Measurements from ENCODE around the gene MAGI3. TPM values are rescaled to one million over a fixed set of nuclear protein-coding genes. Genes with fewer than 3 reads are reported as not detected.
"Not testable (repeated sequence)": the region's sequence is repeated elsewhere in the genome, so short reads cannot be mapped to it uniquely, and the experiment has no call there.

Gene MAGI3
- total RNA-seq, 1 experiment from 2014 or later, result 12.8 TPM

- Histone ChIP-seq H3K27me3 (ENCODE audit: control insufficient read depth, insufficient read depth, low read length) (no peaks in the 10 kb centered on the region), H3K4me3 (ENCODE audit: insufficient read depth, low read depth, low read length) (no peak overlapping the region), H3K36me3 (replicated peaks; ENCODE audit: control insufficient read depth, insufficient read depth, low read length) (no peaks in the 10 kb centered on the region)
- no peak for DNase-seq
Measured at GRCh38 chr1:113536182-113536780, 146.0 kb downstream of the MAGI3 start.

GRCh38 chr1:113538225-113538624 lies 147.9 kb downstream of the MAGI3 start:
- no peak overlapping the region for H3K4me3 ChIP-seq (ENCODE audit: insufficient read depth, low read depth, low read length)
- H3K36me3 ChIP-seq (replicated peaks; ENCODE audit: control insufficient read depth, insufficient read depth, low read length), result no peaks in the 10 kb centered on the region
- no peaks in the 10 kb centered on the region for H3K27me3 ChIP-seq (ENCODE audit: control insufficient read depth, insufficient read depth, low read length)
- no peak for DNase-seq

GRCh38 chr1:113540335-113540734 lies 150.0 kb downstream of the MAGI3 start:
- Histone ChIP-seq H3K27me3 (ENCODE audit: control insufficient read depth, insufficient read depth, low read length) (no peaks in the 10 kb centered on the region), H3K4me3 (ENCODE audit: insufficient read depth, low read depth, low read length) (no peak overlapping the region), H3K36me3 (replicated peaks; ENCODE audit: control insufficient read depth, insufficient read depth, low read length) (no peaks in the 10 kb centered on the region)
- no peak for DNase-seq

- Histone ChIP-seq H3K4me3 (ENCODE audit: insufficient read depth, low read depth, low read length) (no peak overlapping the region), H3K27me3 (ENCODE audit: control insufficient read depth, insufficient read depth, low read length) (no peaks in the 10 kb centered on the region), H3K36me3 (replicated peaks; ENCODE audit: control insufficient read depth, insufficient read depth, low read length) (no peaks in the 10 kb centered on the region)
- DNase-seq, result no peak
Measured at GRCh38 chr1:113541106-113541505, 150.8 kb downstream of the MAGI3 start.

- Histone ChIP-seq H3K4me3 (ENCODE audit: insufficient read depth, low read depth, low read length) (no peak overlapping the region), H3K27me3 (ENCODE audit: control insufficient read depth, insufficient read depth, low read length) (no peaks in the 10 kb centered on the region), H3K36me3 (replicated peaks; ENCODE audit: control insufficient read depth, insufficient read depth, low read length) (no peaks in the 10 kb centered on the region)
- DNase-seq, result no peak
Measured at GRCh38 chr1:113542221-113542701, 151.9 kb downstream of the MAGI3 start.

GRCh38 chr1:113543110-113543509 lies 152.8 kb downstream of the MAGI3 start:
- Histone ChIP-seq H3K27me3 (ENCODE audit: control insufficient read depth, insufficient read depth, low read length) (no peaks in the 10 kb centered on the region), H3K36me3 (replicated peaks; ENCODE audit: control insufficient read depth, insufficient read depth, low read length) (no peaks in the 10 kb centered on the region), H3K4me3 (ENCODE audit: insufficient read depth, low read depth, low read length) (no peak overlapping the region)
- no peak for DNase-seq

GRCh38 chr1:113545210-113545609 lies 154.9 kb downstream of the MAGI3 start:
- Histone ChIP-seq H3K4me3 (ENCODE audit: insufficient read depth, low read depth, low read length) (no peak overlapping the region), H3K36me3 (replicated peaks; ENCODE audit: control insufficient read depth, insufficient read depth, low read length) (no peaks in the 10 kb centered on the region), H3K27me3 (ENCODE audit: control insufficient read depth, insufficient read depth, low read length) (no peaks in the 10 kb centered on the region)
- no peak for DNase-seq

GRCh38 chr1:113545626-113546025 lies 155.3 kb downstream of the MAGI3 start:
- Histone ChIP-seq H3K4me3 (ENCODE audit: insufficient read depth, low read depth, low read length) (no peak overlapping the region), H3K36me3 (replicated peaks; ENCODE audit: control insufficient read depth, insufficient read depth, low read length) (no peaks in the 10 kb centered on the region), H3K27me3 (ENCODE audit: control insufficient read depth, insufficient read depth, low read length) (no peaks in the 10 kb centered on the region)
- no peak for DNase-seq

GRCh38 chr1:113551728-113552127 lies 161.4 kb downstream of the MAGI3 start:
- Histone ChIP-seq H3K36me3 (replicated peaks; ENCODE audit: control insufficient read depth, insufficient read depth, low read length) (no peaks in the 10 kb centered on the region), H3K4me3 (ENCODE audit: insufficient read depth, low read depth, low read length) (no peak overlapping the region), H3K27me3 (ENCODE audit: control insufficient read depth, insufficient read depth, low read length) (no peaks in the 10 kb centered on the region)
- DNase-seq, result no peak

- Histone ChIP-seq H3K27me3 (ENCODE audit: control insufficient read depth, insufficient read depth, low read length) (no peaks in the 10 kb centered on the region), H3K4me3 (ENCODE audit: insufficient read depth, low read depth, low read length) (no peak overlapping the region), H3K36me3 (replicated peaks; ENCODE audit: control insufficient read depth, insufficient read depth, low read length) (no peaks in the 10 kb centered on the region)
- no peak for DNase-seq
Measured at GRCh38 chr1:113552244-113552643, 161.9 kb downstream of the MAGI3 start.

GRCh38 chr1:113557187-113557586 lies 166.9 kb downstream of the MAGI3 start:
- no peak for DNase-seq
- Histone ChIP-seq H3K27me3 (ENCODE audit: control insufficient read depth, insufficient read depth, low read length) (no peaks in the 10 kb centered on the region), H3K4me3 (ENCODE audit: insufficient read depth, low read depth, low read length) (no peak overlapping the region), H3K36me3 (replicated peaks; ENCODE audit: control insufficient read depth, insufficient read depth, low read length) (no peaks in the 10 kb centered on the region)

GRCh38 chr1:113565621-113566020 lies 175.3 kb downstream of the MAGI3 start:
- Histone ChIP-seq H3K27me3 (ENCODE audit: control insufficient read depth, insufficient read depth, low read length) (no peaks in the 10 kb centered on the region), H3K36me3 (replicated peaks; ENCODE audit: control insufficient read depth, insufficient read depth, low read length) (no peaks in the 10 kb centered on the region), H3K4me3 (ENCODE audit: insufficient read depth, low read depth, low read length) (no peak overlapping the region)
- DNase-seq, result no peak

GRCh38 chr1:113567427-113567826 lies 177.1 kb downstream of the MAGI3 start:
- DNase-seq, result no peak
- no peak overlapping the region for H3K4me3 ChIP-seq (ENCODE audit: insufficient read depth, low read depth, low read length)
- H3K36me3 ChIP-seq (replicated peaks; ENCODE audit: control insufficient read depth, insufficient read depth, low read length), result no peaks in the 10 kb centered on the region
- no peaks in the 10 kb centered on the region for H3K27me3 ChIP-seq (ENCODE audit: control insufficient read depth, insufficient read depth, low read length)

- H3K27me3 ChIP-seq (ENCODE audit: control insufficient read depth, insufficient read depth, low read length); H3K4me3 ChIP-seq (ENCODE audit: insufficient read depth, low read depth, low read length); DNase-seq; H3K36me3 ChIP-seq (replicated peaks; ENCODE audit: control insufficient read depth, insufficient read depth, low read length): not testable (repeated sequence)
Measured at GRCh38 chr1:113575744-113576260, 185.5 kb downstream of the MAGI3 start.

- DNase-seq, result no peak
- Histone ChIP-seq H3K4me3 (ENCODE audit: insufficient read depth, low read depth, low read length) (no peak overlapping the region), H3K27me3 (ENCODE audit: control insufficient read depth, insufficient read depth, low read length) (no peaks in the 10 kb centered on the region), H3K36me3 (replicated peaks; ENCODE audit: control insufficient read depth, insufficient read depth, low read length) (no peaks in the 10 kb centered on the region)
Measured at GRCh38 chr1:113576271-113576670, 186.0 kb downstream of the MAGI3 start.

Measured in H7 (cell line).